LHCN-M2 (cell line): ENCODE results near the gene UGP2. TPM values are rescaled to one million over a fixed set of nuclear protein-coding genes. Genes with fewer than 3 reads are reported as not detected.
A peak's percentile ranks its signal among the peaks of the same experiment; 100 is the strongest.

Experiments
- DNase-seq: peaks from one replicate; pipeline ENCODE4 v3.0.0-alpha.2; 2012; ENCODE audit warnings: low read depth
- total RNA-seq: library from RNA; depleted of rRNA; stranded (reverse); fragments of >200 nt; gene quantifications from 2 replicates; pipeline ENCODE4 v1.2.3, GENCODE V29; 2014

Gene UGP2
- total RNA-seq, 1 experiment from 2014 or later = 216 TPM

DNA sequence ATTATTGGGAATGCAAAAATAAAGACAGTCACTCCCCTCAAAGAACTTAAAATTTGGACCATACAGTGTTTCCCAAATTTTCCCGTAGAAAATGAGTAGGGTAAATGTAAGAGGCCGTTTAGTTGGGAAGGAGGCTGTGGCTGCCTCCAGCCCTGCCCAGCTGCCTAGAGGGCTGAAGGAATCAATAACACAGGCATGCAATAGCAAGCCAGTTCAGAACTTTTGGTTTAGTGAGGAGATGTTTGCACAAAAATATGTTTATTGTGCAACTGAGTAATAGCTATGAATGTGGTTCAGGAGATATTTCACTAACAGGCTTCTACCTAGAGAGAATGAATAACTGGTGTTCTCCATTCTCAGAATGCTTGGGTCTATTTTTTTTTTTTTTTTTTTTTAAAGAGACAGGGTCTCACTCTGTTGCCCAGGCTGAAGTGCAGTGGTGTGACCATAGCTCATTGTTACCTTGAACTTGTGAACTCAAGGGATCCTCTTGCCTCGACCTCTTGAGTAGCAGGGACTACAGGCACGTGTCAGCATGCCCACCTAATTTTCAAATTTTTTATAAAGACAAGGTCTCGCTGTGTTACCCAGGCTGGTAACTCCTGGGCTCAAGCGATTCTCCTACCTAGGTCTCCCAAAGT, 23.6 kb downstream of the UGP2 start:
- DNase-seq = peak; percentile 21

- DNase-seq = no peak
Measured at GRCh38 chr2:63866009-63866709, 24.5 kb downstream of the UGP2 start.

- DNase-seq = no peak
Measured at GRCh38 chr2:63870679-63871078, 29.0 kb downstream of the UGP2 start.

GRCh38 chr2:63871864-63872263, 30.2 kb downstream of the UGP2 start:
- no peak for DNase-seq

DNA sequence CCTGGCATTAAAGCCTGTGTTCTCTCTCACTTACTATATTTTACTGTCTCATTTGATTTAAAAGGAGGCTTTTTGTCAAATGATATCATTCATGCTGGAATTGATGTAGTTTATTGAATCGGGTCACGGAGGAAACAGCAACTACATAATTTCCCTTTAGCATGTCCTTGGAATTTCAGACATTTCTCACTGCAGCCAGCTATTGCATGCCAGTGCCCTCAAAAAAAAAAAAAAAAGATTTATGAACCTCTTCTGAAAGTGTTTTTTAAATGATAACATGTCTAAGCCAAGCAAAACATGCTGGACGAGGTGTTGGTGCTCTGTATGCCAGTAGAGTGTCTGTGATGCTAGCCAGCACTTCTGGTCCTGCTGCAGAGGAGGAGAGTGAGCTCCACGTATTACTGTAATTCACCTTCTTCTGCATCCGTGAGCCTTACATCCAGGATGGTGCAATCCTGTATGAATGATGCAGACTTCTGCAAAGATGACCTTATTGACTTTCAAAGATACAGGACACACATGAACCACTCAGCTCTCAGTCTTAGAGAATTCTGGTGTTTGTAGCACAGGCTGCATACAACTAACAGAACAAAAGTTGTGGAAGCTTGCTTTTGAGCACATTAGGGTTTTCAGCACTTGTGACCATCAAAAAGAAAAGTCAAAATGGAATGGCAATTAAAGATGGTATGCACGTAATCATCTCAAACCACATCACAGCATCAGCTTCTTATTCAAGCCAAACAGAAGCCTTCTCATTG, 31.1 kb downstream of the UGP2 start:
- DNase-seq = no peak

GRCh38 chr2:63874204-63875130, 32.8 kb downstream of the UGP2 start:
- DNase-seq = no peak

DNA sequence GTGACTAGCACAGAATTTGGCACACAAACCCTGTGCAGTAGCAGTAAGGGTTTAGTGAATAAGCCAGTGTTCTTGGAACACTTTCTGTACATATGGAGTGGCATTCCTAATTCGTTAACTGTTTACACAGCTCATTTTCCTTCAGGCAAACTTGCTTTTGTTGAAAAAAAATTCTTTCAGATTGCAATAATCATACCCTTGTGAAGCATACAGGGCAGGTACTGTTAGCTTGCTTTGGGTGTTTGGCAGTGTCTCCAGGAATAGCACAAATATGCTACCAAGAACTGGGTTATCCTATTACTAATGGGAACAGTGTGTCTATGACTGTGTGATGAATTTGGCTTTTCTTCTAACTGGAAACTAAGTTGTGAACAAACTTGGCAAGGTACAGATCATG, 33.4 kb downstream of the UGP2 start:
- no peak for DNase-seq

GRCh38 chr2:63875559-63876245, 34.0 kb downstream of the UGP2 start:
- no peak for DNase-seq

- no peak for DNase-seq
Measured at GRCh38 chr2:63876311-63876710, 34.6 kb downstream of the UGP2 start.

GRCh38 chr2:63878486-63878885, 36.8 kb downstream of the UGP2 start:
- no peak for DNase-seq

DNA sequence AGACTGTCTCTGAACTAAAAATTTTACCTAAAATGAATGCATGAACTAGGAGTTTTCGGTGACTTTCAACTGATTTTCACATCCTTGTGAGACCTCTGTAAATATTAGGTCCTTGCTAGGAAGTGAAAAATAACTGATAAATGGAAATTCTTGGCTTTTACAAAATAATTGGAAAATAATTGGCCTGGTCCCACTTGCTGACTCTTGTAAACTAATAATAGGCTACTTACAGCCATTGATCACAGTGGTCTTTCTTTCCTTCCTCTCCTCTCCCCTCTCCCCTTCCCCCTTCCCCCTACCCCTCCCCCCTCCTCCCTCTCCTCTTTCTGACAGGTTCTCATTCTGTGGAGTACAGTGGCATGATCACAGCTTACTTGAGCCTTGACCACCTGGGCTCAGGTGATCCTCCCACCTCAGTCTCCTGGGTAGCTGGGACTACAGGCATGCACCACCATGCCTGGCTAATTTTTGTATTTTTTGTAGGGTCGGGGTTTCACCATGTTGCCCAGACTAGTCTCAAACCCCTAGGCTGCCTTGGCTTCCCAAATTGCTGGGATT, 38.3 kb downstream of the UGP2 start:
- DNase-seq = no peak

DNA sequence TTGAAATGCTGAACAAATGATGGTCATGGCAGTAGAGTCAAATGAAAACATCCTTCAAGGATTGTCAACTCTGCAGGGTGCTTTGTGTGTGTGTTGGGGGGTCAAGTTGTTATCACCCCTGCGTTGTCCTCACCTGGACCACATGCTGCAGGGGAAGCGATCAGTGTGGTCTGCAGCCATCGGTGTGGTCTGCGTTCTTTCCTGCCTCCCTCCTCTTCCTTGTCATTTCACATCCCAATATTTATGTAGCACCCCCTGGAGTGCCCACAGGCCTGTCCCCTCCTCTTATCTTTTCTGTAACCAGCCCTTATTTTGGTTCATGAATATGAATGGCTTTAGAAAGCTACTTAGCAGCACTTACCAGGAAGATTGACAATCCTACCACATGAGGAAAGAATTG, 38.9 kb downstream of the UGP2 start:
- DNase-seq = no peak

DNA sequence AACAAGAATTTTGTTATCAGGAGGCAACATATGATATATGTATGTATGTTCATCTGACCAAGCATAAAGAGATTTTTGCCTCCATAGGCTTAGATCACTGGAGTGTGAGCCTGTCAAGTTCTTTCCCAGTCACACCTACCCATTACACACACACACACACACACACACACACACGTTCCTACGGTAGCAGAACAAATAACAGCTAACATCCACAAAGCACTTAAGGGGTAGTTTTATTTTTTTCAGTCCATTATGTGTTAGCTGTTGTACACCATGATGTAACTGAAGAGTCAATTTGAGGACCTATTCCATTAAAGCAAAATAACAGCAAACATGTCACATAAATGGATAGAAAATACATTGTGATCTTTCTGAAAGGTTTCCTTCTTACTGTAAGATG, 39.5 kb downstream of the UGP2 start:
- DNase-seq = no peak

DNA sequence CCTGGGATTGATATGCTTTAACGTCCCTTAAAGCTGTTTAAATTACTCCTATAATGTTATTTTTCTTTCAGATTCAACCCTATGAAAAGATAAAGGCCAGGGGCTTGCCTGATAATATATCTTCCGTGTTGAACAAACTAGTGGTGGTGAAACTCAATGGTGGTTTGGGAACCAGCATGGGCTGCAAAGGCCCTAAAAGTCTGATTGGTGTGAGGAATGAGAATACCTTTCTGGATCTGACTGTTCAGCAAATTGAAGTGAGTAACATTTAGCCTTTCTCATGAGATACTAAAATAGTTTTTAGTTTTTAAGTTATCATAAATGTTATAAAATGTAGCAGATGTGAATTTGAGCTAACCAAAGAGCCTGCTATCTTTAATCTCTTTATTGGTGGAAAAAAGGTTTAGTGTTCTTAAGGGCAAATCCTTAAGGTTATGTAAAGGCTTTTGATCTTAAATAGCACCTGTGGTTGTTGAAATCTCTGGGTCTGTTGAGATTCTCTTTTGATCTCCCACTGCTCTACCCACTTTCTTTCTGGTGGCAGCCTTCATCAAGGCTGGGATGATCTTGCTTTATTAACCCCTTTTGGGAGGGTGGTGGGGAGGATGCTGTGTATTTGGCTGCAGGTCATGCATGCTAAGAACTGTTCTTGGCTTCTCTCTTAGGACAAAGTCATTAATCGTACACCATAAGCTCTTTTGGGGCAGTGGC, 40.9 kb downstream of the UGP2 start:
- no peak for DNase-seq

DNA sequence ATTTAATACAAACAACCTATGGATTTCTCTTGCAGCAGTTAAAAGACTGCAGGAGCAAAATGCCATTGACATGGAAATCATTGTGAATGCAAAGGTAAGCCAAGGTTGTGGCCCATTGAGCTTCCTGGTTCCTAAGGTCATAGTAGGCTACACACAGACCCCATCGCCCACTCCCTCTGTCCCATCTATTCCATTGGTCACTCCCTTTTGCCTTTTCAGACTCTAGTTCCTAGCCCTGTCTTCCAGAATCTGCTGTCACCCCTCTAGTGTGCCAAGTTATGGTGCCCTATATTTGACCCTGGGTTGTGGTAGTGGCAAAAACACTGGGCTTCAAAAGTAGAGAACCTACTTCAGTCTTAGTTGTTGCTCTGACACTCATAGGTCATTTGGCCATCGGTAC, 44.7 kb downstream of the UGP2 start:
- DNase-seq = no peak

DNA sequence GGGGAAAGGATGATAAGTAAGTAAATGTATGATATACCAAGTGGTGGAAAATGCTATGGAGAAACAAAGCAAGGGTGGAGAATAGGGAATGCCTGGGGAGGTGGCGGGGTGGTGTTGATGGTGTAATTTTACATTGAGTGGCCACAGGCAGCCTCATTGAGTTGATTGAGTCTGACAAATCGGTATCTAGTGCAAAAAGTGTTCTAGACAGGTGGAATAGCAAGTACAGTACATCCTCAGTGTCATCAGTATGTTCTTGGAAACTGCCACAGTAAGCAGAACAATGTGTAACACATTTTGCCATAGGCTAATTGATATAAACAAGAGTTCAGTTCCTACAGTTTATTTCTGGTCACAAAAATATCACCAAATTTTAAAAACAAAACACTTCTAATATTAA, 46.4 kb downstream of the UGP2 start:
- DNase-seq = no peak

- DNase-seq = peak; percentile 48
Measured at GRCh38 chr2:63888490-63889402, 47.0 kb downstream of the UGP2 start.

DNA sequence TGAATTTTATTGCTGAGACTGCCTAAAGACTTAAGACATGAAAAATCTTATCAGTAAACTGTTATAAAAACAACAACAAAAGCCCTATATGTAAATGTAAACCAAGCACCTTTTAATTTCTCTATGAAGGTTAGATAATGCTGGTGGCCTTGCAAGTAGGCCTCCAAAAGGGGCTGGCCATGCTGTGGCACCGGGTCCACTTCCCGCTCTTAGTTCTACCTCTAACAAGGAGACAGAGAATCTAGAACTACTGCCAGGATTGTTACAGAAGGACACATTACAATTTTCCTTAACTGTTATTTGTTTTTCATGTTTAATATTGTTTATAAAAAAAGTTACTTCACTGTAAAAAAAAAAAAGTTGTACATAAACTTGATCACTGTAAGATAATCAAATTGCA, 49.0 kb downstream of the UGP2 start:
- DNase-seq = no peak

DNA sequence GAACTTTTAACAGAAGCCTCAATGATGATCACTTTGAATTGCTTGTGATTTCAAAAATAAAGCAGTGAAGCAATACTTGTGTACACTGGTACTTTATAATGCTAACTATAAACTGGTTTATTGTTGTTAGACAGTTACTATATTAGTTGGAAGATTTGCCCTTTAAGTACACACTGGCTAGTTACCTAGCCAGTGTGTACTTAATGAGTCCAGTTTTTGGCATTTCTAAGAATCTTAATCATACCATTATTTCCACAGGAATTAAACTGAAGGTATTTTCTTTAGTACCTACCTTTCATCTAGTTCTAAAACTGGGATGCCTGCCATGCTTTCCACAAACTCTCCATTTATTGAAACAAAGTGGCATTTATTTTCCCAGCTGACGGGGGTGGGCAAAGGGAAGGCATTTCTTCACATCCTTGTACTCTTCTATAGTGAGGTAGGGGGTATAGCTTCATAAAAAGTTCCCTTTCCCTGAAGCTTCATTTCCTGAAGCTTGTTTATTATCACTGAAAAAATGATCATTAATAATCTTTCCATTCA, 49.9 kb downstream of the UGP2 start:
- no peak for DNase-seq
